Endothelial cell (in vitro differentiated cells): ENCODE results near the gene CRYAA. TPM values are rescaled to one million over a fixed set of nuclear protein-coding genes. Genes with fewer than 3 reads are reported as not detected.

Source experiments
- DNase-seq: peaks from one replicate; pipeline ENCODE4 v3.0.0; 2021; ENCODE audit warnings: low spot score
- H3K27ac Mint-ChIP-seq: one replicate; pipeline ENCODE4 v1.8.0; 2021; ENCODE audit warnings: mixed read lengths, inconsistent platforms; ENCODE audit not compliant: unreplicated experiment
- H3K27me3 Mint-ChIP-seq: one replicate; pipeline ENCODE4 v1.8.0; 2021; ENCODE audit warnings: mild to moderate bottlenecking, moderate library complexity, mixed read lengths, inconsistent platforms; ENCODE audit not compliant: unreplicated experiment
- H3K36me3 Mint-ChIP-seq: one replicate; pipeline ENCODE4 v1.8.0; 2021; ENCODE audit warnings: mild to moderate bottlenecking, low read depth, mixed read lengths, inconsistent platforms; ENCODE audit not compliant: unreplicated experiment
- H3K4me1 Mint-ChIP-seq: one replicate; pipeline ENCODE4 v1.8.0; 2021; ENCODE audit warnings: mild to moderate bottlenecking, mixed read lengths, inconsistent platforms; ENCODE audit not compliant: unreplicated experiment
- H3K4me3 Mint-ChIP-seq: one replicate; pipeline ENCODE4 v1.8.0; 2021; ENCODE audit warnings: mild to moderate bottlenecking, mixed read lengths, inconsistent platforms; ENCODE audit not compliant: unreplicated experiment
- H3K9me3 Mint-ChIP-seq: one replicate; pipeline ENCODE4 v1.8.0; 2021; ENCODE audit warnings: mixed read lengths, inconsistent platforms; ENCODE audit not compliant: unreplicated experiment
- CTCF ChIP-seq: fragments of 200-600 bp; sonication (generic); IDR thresholded peaks from one replicate; pipeline ENCODE4 v1.5.0; 2021; ENCODE audit warnings: antibody characterized with exemption; ENCODE audit not compliant: unreplicated experiment
- total RNA-seq: library from RNA; stranded (reverse); fragmentation: NEBNext Ultra II Directional; extraction: Animal tissue kit (Norgen Biotek cat#: 25700); gene quantifications from one replicate; pipeline ENCODE4 v1.2.1, GENCODE V29; 2021; ENCODE audit not compliant: unreplicated experiment

CRYAA gene
- total RNA-seq, 1 donor from 2014 or later = not detected

- no peak for TF ChIP-seq CTCF
- Mint-ChIP-seq H3K4me1 (peaks cover 3% of the 10 kb centered on the region), H3K4me3 (no peak overlapping the region), H3K36me3 (peaks cover 8% of the 10 kb centered on the region), H3K9me3 (no peaks in the 10 kb centered on the region), H3K27ac (no peak overlapping the region), H3K27me3 (peaks cover 15% of the 10 kb centered on the region)
- DNase-seq = no peak
Measured at GRCh38 chr21:43190544-43190943, 21.7 kb downstream of the CRYAA start.

GRCh38 chr21:43190951-43191350, 22.1 kb downstream of the CRYAA start:
- Mint-ChIP-seq H3K27ac (no peak overlapping the region), H3K9me3 (no peaks in the 10 kb centered on the region), H3K4me3 (no peak overlapping the region), H3K27me3 (peaks cover 15% of the 10 kb centered on the region), H3K36me3 (peaks cover 8% of the 10 kb centered on the region), H3K4me1 (peaks cover 6% of the 10 kb centered on the region)
- TF ChIP-seq CTCF = no peak
- DNase-seq = no peak

GRCh38 chr21:43191521-43191920, 22.7 kb downstream of the CRYAA start:
- TF ChIP-seq CTCF = no peak
- peaks cover 8% of the 10 kb centered on the region for H3K36me3 Mint-ChIP-seq
- H3K9me3 Mint-ChIP-seq = no peaks in the 10 kb centered on the region
- H3K4me3 Mint-ChIP-seq = no peak overlapping the region
- no peak for DNase-seq
- peaks cover 7% of the 10 kb centered on the region for H3K4me1 Mint-ChIP-seq
- H3K27ac Mint-ChIP-seq = no peak overlapping the region
- H3K27me3 Mint-ChIP-seq = peaks cover 15% of the 10 kb centered on the region

GRCh38 chr21:43191971-43192370, 23.2 kb downstream of the CRYAA start:
- peaks cover 7% of the 10 kb centered on the region for H3K4me1 Mint-ChIP-seq
- H3K27ac Mint-ChIP-seq = no peak overlapping the region
- H3K36me3 Mint-ChIP-seq = peaks cover 8% of the 10 kb centered on the region
- H3K9me3 Mint-ChIP-seq = no peaks in the 10 kb centered on the region
- H3K4me3 Mint-ChIP-seq = no peak overlapping the region
- no peak for TF ChIP-seq CTCF
- peaks cover 15% of the 10 kb centered on the region for H3K27me3 Mint-ChIP-seq
- no peak for DNase-seq

- H3K9me3 Mint-ChIP-seq = no peaks in the 10 kb centered on the region
- H3K27me3 Mint-ChIP-seq = peaks cover 12% of the 10 kb centered on the region
- no peak for DNase-seq
- H3K27ac Mint-ChIP-seq = no peak overlapping the region
- H3K4me1 Mint-ChIP-seq = peaks cover 7% of the 10 kb centered on the region
- no peak overlapping the region for H3K4me3 Mint-ChIP-seq
- no peak for TF ChIP-seq CTCF
- peaks cover 8% of the 10 kb centered on the region for H3K36me3 Mint-ChIP-seq
Measured at GRCh38 chr21:43192501-43193081, 23.8 kb downstream of the CRYAA start.
